AG10803 (cell line): Measurements from ENCODE around the gene TJP3.

Experiments used
- DNase-seq: peaks from one replicate; pipeline ENCODE4 v3.0.0; 2010; ENCODE audit warnings: low read depth
- H3K4me3 ChIP-seq: 2 replicates; pipeline ENCODE4 v1.5.1; 2011; ENCODE audit warnings: mild to moderate bottlenecking, low read length, control low read depth
- TF ChIP-seq, protein P1 (sequence below): conservative IDR thresholded peaks from 2 replicates; pipeline ENCODE4 v1.5.1; 2011; ENCODE audit warnings: mild to moderate bottlenecking, low read length, control low read depth, inconsistent platforms

The TJP3 gene, protein sequence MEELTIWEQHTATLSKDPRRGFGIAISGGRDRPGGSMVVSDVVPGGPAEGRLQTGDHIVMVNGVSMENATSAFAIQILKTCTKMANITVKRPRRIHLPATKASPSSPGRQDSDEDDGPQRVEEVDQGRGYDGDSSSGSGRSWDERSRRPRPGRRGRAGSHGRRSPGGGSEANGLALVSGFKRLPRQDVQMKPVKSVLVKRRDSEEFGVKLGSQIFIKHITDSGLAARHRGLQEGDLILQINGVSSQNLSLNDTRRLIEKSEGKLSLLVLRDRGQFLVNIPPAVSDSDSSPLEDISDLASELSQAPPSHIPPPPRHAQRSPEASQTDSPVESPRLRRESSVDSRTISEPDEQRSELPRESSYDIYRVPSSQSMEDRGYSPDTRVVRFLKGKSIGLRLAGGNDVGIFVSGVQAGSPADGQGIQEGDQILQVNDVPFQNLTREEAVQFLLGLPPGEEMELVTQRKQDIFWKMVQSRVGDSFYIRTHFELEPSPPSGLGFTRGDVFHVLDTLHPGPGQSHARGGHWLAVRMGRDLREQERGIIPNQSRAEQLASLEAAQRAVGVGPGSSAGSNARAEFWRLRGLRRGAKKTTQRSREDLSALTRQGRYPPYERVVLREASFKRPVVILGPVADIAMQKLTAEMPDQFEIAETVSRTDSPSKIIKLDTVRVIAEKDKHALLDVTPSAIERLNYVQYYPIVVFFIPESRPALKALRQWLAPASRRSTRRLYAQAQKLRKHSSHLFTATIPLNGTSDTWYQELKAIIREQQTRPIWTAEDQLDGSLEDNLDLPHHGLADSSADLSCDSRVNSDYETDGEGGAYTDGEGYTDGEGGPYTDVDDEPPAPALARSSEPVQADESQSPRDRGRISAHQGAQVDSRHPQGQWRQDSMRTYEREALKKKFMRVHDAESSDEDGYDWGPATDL

DNA sequence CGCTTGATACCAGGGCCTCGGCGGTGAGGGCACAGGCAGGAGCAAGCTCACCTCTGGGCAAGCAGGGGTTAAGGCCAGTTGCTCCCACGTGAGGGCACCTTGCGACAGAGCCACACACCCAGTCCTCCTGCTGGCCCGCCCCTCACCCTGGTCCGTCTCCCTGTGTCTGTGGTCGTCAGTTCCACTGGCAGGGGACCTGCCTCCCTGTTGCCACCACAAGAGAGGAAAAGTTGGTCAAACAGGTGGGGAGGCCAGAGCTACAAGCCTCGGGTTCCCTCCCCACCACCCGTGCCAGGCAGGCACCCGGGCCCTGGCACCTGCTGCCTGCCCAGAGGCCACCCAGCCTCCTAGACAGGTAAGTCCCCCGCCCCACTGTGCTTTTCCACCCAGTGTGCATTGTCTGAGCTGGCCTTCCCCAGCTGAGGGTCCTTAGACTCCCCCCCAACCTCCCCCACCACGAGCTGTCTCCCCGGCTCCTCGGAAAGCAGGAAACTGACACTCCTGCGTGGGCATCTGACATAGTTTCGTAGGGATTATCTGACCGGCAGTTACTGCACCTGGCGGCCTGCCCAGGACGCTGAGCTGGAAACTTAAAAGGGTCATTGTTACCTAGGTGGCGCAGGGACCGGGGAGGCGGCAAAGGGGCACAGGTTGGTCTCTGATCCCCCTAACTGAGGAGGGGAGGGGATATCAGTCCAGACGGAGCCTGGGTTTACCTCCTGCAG lies at the start of gene TJP3:
Gene TJP3, plus strand, starts transcription at position 178 of the 725 bp plus-strand sequence. CDS start 20,049 bp downstream, outside the sequence.
- no peak within 1 kb of the TSS for H3K4me3 ChIP-seq
- DNase-seq = no peak
- TF ChIP-seq, protein P1, sequence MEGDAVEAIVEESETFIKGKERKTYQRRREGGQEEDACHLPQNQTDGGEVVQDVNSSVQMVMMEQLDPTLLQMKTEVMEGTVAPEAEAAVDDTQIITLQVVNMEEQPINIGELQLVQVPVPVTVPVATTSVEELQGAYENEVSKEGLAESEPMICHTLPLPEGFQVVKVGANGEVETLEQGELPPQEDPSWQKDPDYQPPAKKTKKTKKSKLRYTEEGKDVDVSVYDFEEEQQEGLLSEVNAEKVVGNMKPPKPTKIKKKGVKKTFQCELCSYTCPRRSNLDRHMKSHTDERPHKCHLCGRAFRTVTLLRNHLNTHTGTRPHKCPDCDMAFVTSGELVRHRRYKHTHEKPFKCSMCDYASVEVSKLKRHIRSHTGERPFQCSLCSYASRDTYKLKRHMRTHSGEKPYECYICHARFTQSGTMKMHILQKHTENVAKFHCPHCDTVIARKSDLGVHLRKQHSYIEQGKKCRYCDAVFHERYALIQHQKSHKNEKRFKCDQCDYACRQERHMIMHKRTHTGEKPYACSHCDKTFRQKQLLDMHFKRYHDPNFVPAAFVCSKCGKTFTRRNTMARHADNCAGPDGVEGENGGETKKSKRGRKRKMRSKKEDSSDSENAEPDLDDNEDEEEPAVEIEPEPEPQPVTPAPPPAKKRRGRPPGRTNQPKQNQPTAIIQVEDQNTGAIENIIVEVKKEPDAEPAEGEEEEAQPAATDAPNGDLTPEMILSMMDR = no peak

DNA sequence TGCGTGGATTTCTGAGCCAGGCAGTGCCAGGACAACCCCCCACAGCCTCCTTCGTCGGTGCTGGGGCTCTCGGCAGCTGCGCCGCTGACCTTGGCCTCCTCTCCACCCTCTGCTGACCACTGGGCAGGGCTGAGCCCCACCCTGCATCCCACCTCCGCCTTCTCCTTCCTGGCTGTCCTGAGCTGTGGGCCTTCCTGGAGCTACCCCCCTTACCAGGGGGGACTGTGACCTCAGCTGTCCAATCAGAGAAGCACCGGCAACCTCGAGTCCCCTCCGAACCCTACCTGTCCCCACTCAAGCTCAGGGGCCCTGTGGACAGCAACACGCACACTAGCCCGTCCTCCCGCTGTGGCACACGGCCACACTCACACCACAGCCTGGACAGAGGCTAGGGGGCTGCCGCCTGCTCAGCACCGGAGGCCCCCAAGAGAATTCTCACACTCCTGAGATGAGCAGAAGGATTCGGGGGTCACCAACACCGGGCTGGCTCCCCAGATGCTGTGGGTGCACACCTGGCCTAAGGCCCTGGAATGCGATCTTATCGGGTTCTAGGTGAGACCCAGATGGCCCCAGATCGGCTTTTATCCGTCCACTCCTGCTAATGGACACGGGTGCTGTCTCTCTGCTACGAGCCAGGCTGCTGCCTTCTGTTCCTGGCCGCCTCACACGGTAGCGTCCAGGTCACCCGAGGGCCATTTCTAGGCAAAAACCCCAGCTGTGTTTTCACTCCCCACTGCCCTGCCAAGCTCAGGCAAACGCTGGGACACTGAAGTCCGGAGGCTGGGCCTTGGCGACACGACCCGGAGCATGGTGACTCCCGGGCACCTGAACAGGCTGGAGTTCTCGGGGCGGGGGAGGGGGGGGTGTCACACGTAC lies 49.1 kb upstream of the TJP3 start:
- no peak overlapping the region for H3K4me3 ChIP-seq
- no peak for DNase-seq
- TF ChIP-seq, protein P1 = no peak

DNA sequence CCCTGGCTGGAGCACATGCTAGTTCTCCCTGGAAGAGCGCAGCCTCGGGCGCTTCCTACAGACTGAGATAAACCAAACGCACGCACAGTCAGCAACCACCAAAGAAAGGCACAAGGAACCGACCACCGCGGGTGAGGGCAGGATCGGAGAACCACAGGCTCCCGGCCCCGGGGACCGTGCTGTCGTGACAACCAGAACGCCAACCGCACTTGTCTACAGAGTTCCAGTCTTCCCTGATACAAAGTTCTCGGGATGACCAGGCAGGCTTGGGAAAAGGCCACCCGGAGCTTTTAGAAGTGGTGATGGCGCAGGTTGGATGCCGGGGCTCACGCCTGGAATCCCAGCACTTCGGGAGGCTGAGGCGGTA lies 48.5 kb upstream of the TJP3 start:
- DNase-seq = no peak
- no peak overlapping the region for H3K4me3 ChIP-seq
- TF ChIP-seq, protein P1 = no peak

DNA sequence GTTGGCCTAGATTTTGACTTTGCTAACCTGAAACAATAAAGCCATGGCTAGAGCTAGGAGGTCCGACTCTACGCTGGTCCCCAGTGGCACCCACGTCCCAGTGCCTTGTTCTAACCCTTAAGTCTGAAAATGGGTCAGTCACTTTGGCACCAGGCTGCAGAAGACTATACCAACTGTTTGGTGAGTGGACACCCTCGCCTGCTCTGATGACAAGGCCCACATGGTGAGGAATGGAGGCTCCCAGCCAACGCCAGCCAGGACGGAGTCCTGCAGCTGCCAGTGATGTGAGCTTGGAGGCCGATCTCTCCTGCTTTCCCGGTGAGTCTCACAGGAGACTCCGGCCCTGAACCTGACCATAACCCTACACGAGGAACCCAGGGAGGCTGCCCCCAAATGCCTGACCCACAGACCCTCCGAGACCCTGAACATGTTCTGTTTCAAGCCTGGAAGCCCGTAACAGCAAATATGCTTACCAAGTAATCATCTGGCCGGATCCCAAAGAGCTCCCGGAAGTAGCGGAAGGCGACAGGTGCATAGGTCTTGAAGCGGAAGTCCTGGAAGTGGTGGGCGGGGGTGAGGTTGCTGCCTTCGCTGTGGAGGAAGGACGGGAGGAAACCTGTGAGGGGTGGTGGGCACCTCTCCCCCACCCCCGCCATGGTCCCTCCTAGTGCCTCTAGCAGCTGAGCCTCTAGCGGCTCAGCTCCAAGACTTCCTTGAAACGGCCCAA lies 47.5 kb upstream of the TJP3 start:
- H3K4me3 ChIP-seq = no peak overlapping the region
- TF ChIP-seq, protein P1 = no peak
- DNase-seq = no peak

DNA sequence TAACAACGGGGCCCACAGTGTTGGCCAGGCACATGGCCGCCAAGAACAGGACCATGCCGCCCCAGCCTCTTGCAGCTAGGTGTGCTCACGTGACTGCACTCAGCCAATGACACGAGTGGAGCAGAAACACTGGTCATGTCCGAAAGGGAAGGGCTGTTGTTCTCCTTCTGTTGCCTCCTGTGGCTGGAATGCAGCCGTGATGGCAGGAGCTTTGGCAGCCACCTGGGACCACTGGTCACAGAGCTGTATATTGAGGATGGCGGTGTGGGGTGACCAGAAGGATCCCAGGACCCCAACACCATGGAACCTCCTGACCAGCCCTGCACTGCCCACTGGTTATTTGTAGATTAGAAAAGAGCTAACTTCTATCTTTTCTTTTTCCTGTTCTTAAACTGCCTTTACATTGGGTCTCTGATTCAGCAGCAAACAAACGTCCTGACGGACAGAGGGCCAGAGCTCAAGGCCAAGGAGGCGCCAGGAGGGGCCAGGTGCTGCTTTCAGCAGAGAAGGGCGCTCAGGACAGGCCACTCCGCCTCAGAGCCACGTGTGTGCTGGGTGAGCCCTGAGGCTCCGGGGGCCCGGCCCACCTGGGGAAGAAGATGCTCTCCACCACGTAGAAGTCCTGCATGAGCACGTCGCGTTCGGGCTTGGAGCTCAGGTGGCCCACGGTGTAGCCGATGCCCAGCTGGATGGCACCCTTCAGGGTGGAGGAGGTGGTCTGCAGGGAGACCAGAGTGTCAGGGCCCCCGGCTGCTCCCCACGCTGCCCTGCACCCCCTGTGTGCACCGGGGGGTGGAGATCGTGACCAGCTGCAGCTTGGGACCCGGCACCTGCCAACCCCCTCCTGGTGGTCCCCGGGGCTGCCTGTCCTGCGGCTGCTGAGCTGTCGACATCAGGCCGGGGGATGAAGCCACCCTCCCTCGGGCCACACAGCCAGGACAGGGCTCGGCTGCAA lies 46.6 kb upstream of the TJP3 start:
- TF ChIP-seq, protein P1 = no peak
- H3K4me3 ChIP-seq = no peak overlapping the region
- no peak for DNase-seq
